ENCODE data around the gene STC2. TPM values are rescaled to one million over a fixed set of nuclear protein-coding genes. Genes with fewer than 3 reads are reported as not detected.

STC2 gene
- total RNA-seq, 3 donors from 2014 or later (not counting 1 experiment from before 2014, with no cell fraction given) = not detected

GRCh38 chr5:173326501-173326960 is 1.7 kb downstream of the STC2 start:
- no peak overlapping the region for H3K27ac ChIP-seq (ENCODE audit: low read length)
- H3K4me3 ChIP-seq (ENCODE audit: low read length) = no peak overlapping the region
- Mint-ChIP-seq H3K4me1 (peaks cover 11 to 13% of the 10 kb centered on the region in 2 donors), H3K27me3 (ENCODE audit: low read depth in 2 of 2) (peaks cover 54 to 63% of the 10 kb centered on the region in 2 donors), H3K36me3 (no peaks in the 10 kb centered on the region), H3K4me3 (no peak overlapping the region), H3K9me3 (no peaks in the 10 kb centered on the region), H3K27ac (no peak overlapping the region)
- ATAC-seq = no peak
- intact Hi-C loops (cut with micrococcal nuclease) = no loop called here
- no peak for TF ChIP-seq CTCF (IDR thresholded peaks at IDR 0.05)
- WGBS (ENCODE audit: insufficient coverage) = 5% methylated on average over 14 of the region's 15 CpGs
- H3K9me3 ChIP-seq (ENCODE audit: control insufficient read depth, insufficient read depth, low read length) = no peaks in the 10 kb centered on the region
- H3K36me3 ChIP-seq (ENCODE audit: control insufficient read depth, insufficient read depth, low read length) = no peaks in the 10 kb centered on the region
- H3K4me1 ChIP-seq (ENCODE audit: control insufficient read depth, insufficient read depth, low read length) = no peaks in the 10 kb centered on the region
- peaks cover 30% of the 10 kb centered on the region for H3K27me3 ChIP-seq (ENCODE audit: control insufficient read depth, insufficient read depth, low read length)
- DNase-seq = no peak

GRCh38 chr5:173325091-173325698 is 3.0 kb downstream of the STC2 start:
- Mint-ChIP-seq H3K27ac (no peak overlapping the region), H3K9me3 (no peaks in the 10 kb centered on the region), H3K4me1 (peaks cover 9 to 11% of the 10 kb centered on the region in 2 donors), H3K36me3 (no peaks in the 10 kb centered on the region), H3K27me3 (ENCODE audit: low read depth in 2 of 2) (peaks cover 50 to 51% of the 10 kb centered on the region in 2 donors), H3K4me3 (no peak overlapping the region)
- 86% methylated on average over 13 of the region's 13 CpGs for WGBS (ENCODE audit: insufficient coverage)
- no peaks in the 10 kb centered on the region for H3K9me3 ChIP-seq (ENCODE audit: control insufficient read depth, insufficient read depth, low read length)
- no peaks in the 10 kb centered on the region for H3K4me1 ChIP-seq (ENCODE audit: control insufficient read depth, insufficient read depth, low read length)
- ATAC-seq (no peak), DNase-seq (no peak)
- TF ChIP-seq CTCF (IDR thresholded peaks at IDR 0.05) = no peak
- peaks cover 20% of the 10 kb centered on the region for H3K27me3 ChIP-seq (ENCODE audit: control insufficient read depth, insufficient read depth, low read length)
- H3K4me3 ChIP-seq (ENCODE audit: low read length) = no peak overlapping the region
- no peak overlapping the region for H3K27ac ChIP-seq (ENCODE audit: low read length)
- intact Hi-C loops (cut with micrococcal nuclease) = no loop called here
- no peaks in the 10 kb centered on the region for H3K36me3 ChIP-seq (ENCODE audit: control insufficient read depth, insufficient read depth, low read length)

- TF ChIP-seq CTCF (IDR thresholded peaks at IDR 0.05) = no peak
- Histone ChIP-seq H3K36me3 (ENCODE audit: control insufficient read depth, insufficient read depth, low read length) (no peaks in the 10 kb centered on the region), H3K27me3 (ENCODE audit: control insufficient read depth, insufficient read depth, low read length) (peaks cover 20% of the 10 kb centered on the region), H3K4me1 (ENCODE audit: control insufficient read depth, insufficient read depth, low read length) (no peaks in the 10 kb centered on the region), H3K9me3 (ENCODE audit: control insufficient read depth, insufficient read depth, low read length) (no peaks in the 10 kb centered on the region), H3K4me3 (ENCODE audit: low read length) (no peak overlapping the region), H3K27ac (ENCODE audit: low read length) (no peak overlapping the region)
- Mint-ChIP-seq H3K4me1 (peaks cover 9 to 11% of the 10 kb centered on the region in 2 donors), H3K36me3 (no peaks in the 10 kb centered on the region), H3K27me3 (ENCODE audit: low read depth in 2 of 2) (peaks cover 51% of the 10 kb centered on the region in 2 donors), H3K4me3 (no peak overlapping the region), H3K27ac (no peak overlapping the region), H3K9me3 (no peaks in the 10 kb centered on the region)
- intact Hi-C loops (cut with micrococcal nuclease) = no loop called here
- no peak for ATAC-seq
- DNase-seq = no peak
- WGBS (ENCODE audit: insufficient coverage) = 33% methylated on average over 28 of the region's 29 CpGs
Measured at GRCh38 chr5:173324115-173325001, 3.9 kb downstream of the STC2 start.
